GM23338 (cell line): ENCODE data around the gene SRP72. TPM values are rescaled to one million over a fixed set of nuclear protein-coding genes. Genes with fewer than 3 reads are reported as not detected.

ENCODE experiments used
- ATAC-seq: fragments of 200-7000 bp; cut with Tn5 transposase; 3 replicates; pipeline ENCODE4 v1.9.1; 2020
- DNase-seq: peaks from one replicate; pipeline ENCODE4 v3.0.0-alpha.2; 2015; ENCODE audit warnings: low spot score
- H2AFZ ChIP-seq: fragments of 200-600 bp; sonication (generic); 2 replicates; pipeline ENCODE4 v1.8.0; 2016; ENCODE audit warnings: antibody characterized with exemption, mild to moderate bottlenecking, moderate library complexity
- H3F3A ChIP-seq: fragments of 200-600 bp; sonication (generic); replicated peaks from 2 replicates; pipeline ENCODE4 v1.8.0; 2017; ENCODE audit warnings: antibody characterized with exemption, mixed run types, low read depth
- H3K27ac ChIP-seq: fragments of 200-600 bp; sonication (generic); 2 replicates; pipeline ENCODE4 v1.6.1; 2016; ENCODE audit warnings: low read depth
- H3K27me3 ChIP-seq: fragments of 200-600 bp; sonication (generic); 2 replicates; pipeline ENCODE4 v1.8.0; 2016; ENCODE audit warnings: mild to moderate bottlenecking, mixed run types, moderate library complexity; ENCODE audit not compliant: insufficient read depth
- H3K36me3 ChIP-seq: fragments of 200-600 bp; sonication (generic); 2 replicates; pipeline ENCODE4 v1.8.0; 2016; ENCODE audit warnings: mild to moderate bottlenecking; ENCODE audit not compliant: insufficient read depth
- H3K4me1 ChIP-seq: fragments of 200-600 bp; sonication (generic); 2 replicates; pipeline ENCODE4 v1.8.0; 2016; ENCODE audit warnings: mild to moderate bottlenecking, moderate library complexity; ENCODE audit not compliant: insufficient read depth
- H3K4me2 ChIP-seq: fragments of 200-600 bp; sonication (generic); 2 replicates; pipeline ENCODE4 v1.7.1; 2017; ENCODE audit warnings: mixed run types
- H3K4me3 ChIP-seq: fragments of 200-600 bp; sonication (generic); 2 replicates; pipeline ENCODE4 v1.6.1; 2016; ENCODE audit warnings: mixed run types
- H3K79me2 ChIP-seq: fragments of 200-600 bp; sonication (generic); replicated peaks from 2 replicates; pipeline ENCODE4 v1.8.0; 2017; ENCODE audit warnings: mild to moderate bottlenecking; ENCODE audit not compliant: insufficient read depth
- H3K9me2 ChIP-seq: fragments of 200-600 bp; sonication (generic); 2 replicates; pipeline ENCODE4 v1.8.0; 2017; ENCODE audit not compliant: insufficient read depth
- H4K20me1 ChIP-seq: fragments of 200-600 bp; sonication (generic); replicated peaks from 2 replicates; pipeline ENCODE4 v1.8.0; 2017; ENCODE audit warnings: mild to moderate bottlenecking; ENCODE audit not compliant: insufficient read depth
- H3K27ac Mint-ChIP-seq: 2 replicates; pipeline ENCODE4 v1.8.0; 2020; ENCODE audit warnings: inconsistent platforms, mild to moderate bottlenecking, moderate library complexity, mixed read lengths
- H3K27me3 Mint-ChIP-seq: 3 replicates; pipeline ENCODE4 v1.8.0; 2022; ENCODE audit warnings: low read depth, mild to moderate bottlenecking, moderate library complexity, mixed read lengths, inconsistent platforms; ENCODE audit not compliant: insufficient read depth, poor library complexity
- H3K36me3 Mint-ChIP-seq: 3 replicates; pipeline ENCODE4 v1.8.0; 2021; ENCODE audit warnings: low read depth, mild to moderate bottlenecking, inconsistent platforms, moderate library complexity, mixed read lengths
- H3K4me1 Mint-ChIP-seq: 3 replicates; pipeline ENCODE4 v1.8.0; 2020; ENCODE audit warnings: mild to moderate bottlenecking, inconsistent platforms, mixed read lengths
- H3K4me3 Mint-ChIP-seq: 3 replicates; pipeline ENCODE4 v1.8.0; 2021; ENCODE audit warnings: moderate library complexity, mild to moderate bottlenecking, inconsistent platforms, mixed read lengths
- H3K9me3 Mint-ChIP-seq: 3 replicates; pipeline ENCODE4 v1.8.0; 2020; ENCODE audit warnings: moderate library complexity, mild to moderate bottlenecking, inconsistent platforms, mixed read lengths
- CREB1 ChIP-seq: fragments of 250-450 bp; sonication (Bioruptor Pico); IDR thresholded peaks from 2 replicates; pipeline ENCODE4 v1.5.0; 2020; ENCODE audit warnings: low read depth, mild to moderate bottlenecking, moderate library complexity
- CTCF ChIP-seq, 2 experiments: fragments of 200-600 bp in 1 of 2; sonication (generic) in 1 of 2; conservative IDR thresholded peaks; 2 replicates each; pipeline versions ENCODE4 v1.5.1 to v1.6.1; 2016 to 2017; ENCODE audit warnings: antibody characterized with exemption in 2 of 2, low read depth in 2 of 2, mild to moderate bottlenecking in 2 of 2, moderate library complexity in 1 of 2
- ETS1 ChIP-seq: IDR thresholded peaks from 2 replicates; pipeline ENCODE4 v1.6.1; 2016; ENCODE audit warnings: antibody characterized with exemption
- EZH2 ChIP-seq: fragments of 200-600 bp; sonication (generic); IDR thresholded peaks from one replicate; pipeline ENCODE4 v1.8.0; 2017; ENCODE audit warnings: antibody characterized with exemption, mild to moderate bottlenecking, low read depth; ENCODE audit not compliant: unreplicated experiment
- EZH2phosphoT487 ChIP-seq: fragments of 200-600 bp; sonication (generic); IDR thresholded peaks from one replicate; pipeline ENCODE4 v1.8.1; 2018; ENCODE audit warnings: antibody characterized with exemption; ENCODE audit not compliant: unreplicated experiment
- JUNB ChIP-seq: IDR thresholded peaks from one replicate; pipeline ENCODE4 v1.6.1; 2016; ENCODE audit warnings: antibody characterized with exemption; ENCODE audit not compliant: unreplicated experiment
- NANOG ChIP-seq: IDR thresholded peaks from 2 replicates; pipeline ENCODE4 v1.6.1; 2016; ENCODE audit warnings: antibody characterized with exemption, borderline replicate concordance
- POLR2AphosphoS5 ChIP-seq: IDR thresholded peaks from 2 replicates; pipeline ENCODE4 v1.6.1; 2016; ENCODE audit warnings: antibody characterized with exemption, low read depth
- REST ChIP-seq: IDR thresholded peaks from one replicate; pipeline ENCODE4 v1.6.1; 2018; ENCODE audit warnings: antibody characterized with exemption; ENCODE audit not compliant: unreplicated experiment
- STAT1 ChIP-seq: IDR thresholded peaks from one replicate; pipeline ENCODE4 v1.6.1; 2016; ENCODE audit warnings: antibody characterized with exemption; ENCODE audit not compliant: unreplicated experiment
- ZNF114 ChIP-seq: fragments of 250-450 bp; sonication (Bioruptor Pico); IDR thresholded peaks from 2 replicates; pipeline ENCODE4 v1.5.0; 2020; ENCODE audit warnings: mild to moderate bottlenecking, moderate library complexity
- ZNF331 ChIP-seq: fragments of 250-450 bp; sonication (Bioruptor Pico); IDR thresholded peaks from 2 replicates; pipeline ENCODE4 v1.5.0; 2020; ENCODE audit warnings: low read depth, mild to moderate bottlenecking, moderate library complexity
- ZNF462 ChIP-seq: fragments of 250-450 bp; sonication (Bioruptor Pico); IDR thresholded peaks from 2 replicates; pipeline ENCODE4 v1.5.0; 2020; ENCODE audit warnings: mild to moderate bottlenecking, moderate library complexity
- polyA plus RNA-seq: library from polyadenylated mRNA; unstranded; fragments of >200 nt; fragmentation: Nextera tagmentation; extraction: Ambion mirVana; gene quantifications from 2 replicates; pipeline ENCODE4 v1.2.1, GENCODE V29; 2016
- total RNA-seq: library from RNA; depleted of rRNA; stranded (reverse); fragments of >200 nt; shearing (Covaris generic); gene quantifications from 2 replicates; pipeline ENCODE4 v1.2.3, GENCODE V29; 2014

Gene SRP72
- total and polyA plus RNA-seq, 2 experiments from 2014 or later: 84.6 to 174 TPM

GRCh38 chr4:56537147-56537546 lies 69.7 kb downstream of the SRP72 start:
- TF ChIP-seq CTCF (conservative IDR thresholded peaks at IDR 0.05; ENCODE audit: low read depth in 2 of 2) (no peak), CREB1 (CRISPR knock-in tag) (no peak), NANOG (no peak), STAT1 (no peak), ZNF114 (CRISPR knock-in tag) (no peak), EZH2 (no peak), EZH2phosphoT487 (no peak), REST (no peak), POLR2AphosphoS5 (no peak), ZNF462 (CRISPR knock-in tag) (no peak), ETS1 (no peak), JUNB (no peak), ZNF331 (CRISPR knock-in tag) (no peak)
- Mint-ChIP-seq H3K9me3 (no peaks in the 10 kb centered on the region), H3K4me3 (no peak overlapping the region), H3K36me3 (no peaks in the 10 kb centered on the region), H3K4me1 (no peaks in the 10 kb centered on the region; the same call in 2 of the 3 replicates), H3K27me3 (peaks cover 2% of the 10 kb centered on the region), H3K27ac (no peak overlapping the region)
- Histone ChIP-seq H3K4me1 (no peaks in the 10 kb centered on the region), H3K27ac (no peak overlapping the region), H3F3A (no peaks in the 10 kb centered on the region), H3K27me3 (peaks cover 24% of the 10 kb centered on the region), H3K36me3 (no peaks in the 10 kb centered on the region), H2AFZ (no peak overlapping the region), H4K20me1 (peaks cover 3% of the 10 kb centered on the region; the same call in 1 of the 2 replicates), H3K4me3 (no peak overlapping the region), H3K4me2 (no peak overlapping the region), H3K9me2 (no peaks in the 10 kb centered on the region), H3K79me2 (no peaks in the 10 kb centered on the region)
- no peak for DNase-seq
- no peak for ATAC-seq
